Hindlimb muscle (tissue), 1 donor: ENCODE measurements around the gene ATAD1. TPM values are rescaled to one million over a fixed set of nuclear protein-coding genes. Genes with fewer than 3 reads are reported as not detected.
"Not testable (repeated sequence)": the region's sequence is repeated elsewhere in the genome, so short reads cannot be mapped to it uniquely, and the experiment has no call there.

Experiments
- DNase-seq: peaks from one replicate; pipeline ENCODE4 v3.0.0-alpha.2; 2013
- polyA plus RNA-seq: library from polyadenylated mRNA; unstranded; fragments of 120-200 nt; gene quantifications from one replicate; pipeline ENCODE4 v1.2.1, GENCODE V29; 2013; ENCODE audit not compliant: insufficient read length

The ATAD1 gene
- polyA plus RNA-seq, 1 donor: 26.3 TPM

DNA sequence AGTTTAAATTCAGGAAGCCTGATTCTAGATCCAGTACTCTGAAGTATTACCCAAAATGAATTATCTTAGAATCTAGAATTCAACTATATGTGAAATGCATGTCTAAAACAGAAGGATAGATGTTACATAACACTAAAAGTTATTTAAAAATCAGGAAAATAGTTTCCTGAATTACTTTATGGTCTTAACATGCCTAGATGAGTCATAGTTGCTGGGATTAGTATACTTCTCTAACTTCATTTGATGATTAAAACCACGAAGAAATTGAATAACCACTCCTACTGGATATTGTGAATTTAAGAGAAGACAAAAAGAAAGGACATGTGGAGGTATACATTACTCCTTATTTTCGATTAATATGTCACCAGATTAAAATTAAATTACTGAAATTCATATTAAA, 65.5 kb downstream of the ATAD1 start:
- DNase-seq: no peak

DNA sequence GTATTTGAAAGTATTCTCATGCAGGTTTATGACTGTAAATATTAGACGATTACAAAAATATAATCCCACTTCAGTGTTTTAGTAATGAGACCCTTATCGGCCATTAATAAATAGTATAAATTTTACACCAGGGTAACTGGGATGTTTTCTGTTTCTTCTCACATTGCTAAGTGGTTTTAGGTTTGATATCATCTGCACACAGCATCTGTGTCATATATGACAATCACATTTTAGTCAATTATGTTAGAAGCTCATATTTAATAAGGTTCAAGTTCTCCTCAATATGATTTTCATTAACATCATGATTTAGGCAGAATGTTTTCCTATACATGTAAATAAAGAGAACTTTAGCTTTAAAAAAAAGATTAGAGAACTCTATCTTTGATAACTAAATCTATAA, 66.8 kb downstream of the ATAD1 start:
- DNase-seq: no peak

DNA sequence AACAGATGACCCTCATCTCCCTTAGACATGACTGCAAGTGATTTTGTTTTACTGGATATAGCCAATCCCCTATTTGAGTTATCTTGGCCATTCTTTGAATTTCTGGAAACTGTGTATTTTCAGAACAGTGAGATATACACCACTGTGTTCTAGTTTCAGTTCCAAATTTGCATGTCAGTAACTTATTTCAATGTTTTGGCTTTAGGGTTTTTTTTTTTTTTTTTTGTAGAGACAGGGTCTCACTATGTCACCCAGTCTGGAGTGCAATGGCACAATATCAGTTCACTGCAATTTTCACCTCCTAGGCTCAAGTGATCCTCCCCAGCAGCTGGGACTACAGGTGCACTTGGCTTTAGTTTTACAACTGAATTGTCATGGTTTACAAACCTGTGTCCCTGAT, 67.2 kb downstream of the ATAD1 start:
- DNase-seq: no peak

DNA sequence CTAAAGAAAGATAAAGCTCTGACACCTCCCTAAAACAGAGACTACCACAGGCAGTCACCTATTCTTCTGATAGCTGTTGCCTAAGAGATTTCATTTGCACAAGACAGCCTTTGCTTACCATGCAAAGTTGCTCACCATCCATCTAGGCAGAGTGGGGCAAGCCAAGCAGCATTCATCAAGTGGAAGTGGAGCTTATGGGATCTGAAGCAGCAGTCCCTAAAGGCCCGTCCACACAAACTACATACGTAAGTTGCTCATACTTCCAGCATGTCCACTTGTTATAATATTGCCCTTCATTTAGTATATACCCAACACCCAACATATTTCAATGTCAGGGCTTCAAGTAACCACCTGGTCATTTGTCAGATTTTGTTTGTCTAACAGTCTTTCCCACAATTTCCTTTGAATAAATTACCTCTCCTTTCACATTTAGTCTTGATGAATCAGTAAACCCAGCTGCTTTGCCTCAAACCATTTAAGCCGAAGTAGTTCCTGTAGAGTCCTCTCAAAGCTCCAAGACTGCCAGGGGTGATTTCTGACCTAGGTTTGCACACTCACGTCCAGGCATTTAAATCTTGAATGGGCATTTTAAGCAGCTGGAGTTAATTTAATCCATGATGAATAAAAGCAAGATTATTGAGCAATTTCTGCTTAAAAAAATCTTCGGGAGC, 67.9 kb downstream of the ATAD1 start:
- no peak for DNase-seq

DNA sequence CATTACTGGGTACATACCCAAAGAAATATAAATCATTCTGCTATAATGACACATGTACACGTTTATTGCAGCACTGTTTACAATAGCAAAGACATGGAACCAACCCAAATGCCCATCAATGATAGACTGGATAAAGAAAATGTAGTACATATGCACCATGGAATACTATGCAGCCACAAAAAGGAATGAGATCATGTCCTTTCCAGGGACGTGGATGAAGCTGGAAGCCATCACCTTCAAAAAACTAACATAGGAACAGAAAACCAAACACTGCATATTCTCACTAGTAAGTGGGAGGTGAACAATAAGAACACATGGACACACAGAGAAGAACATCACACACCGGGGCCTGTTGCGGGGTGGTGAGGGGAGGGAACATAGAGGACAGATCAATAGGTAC, 69.8 kb downstream of the ATAD1 start:
- DNase-seq: not testable (repeated sequence)

DNA sequence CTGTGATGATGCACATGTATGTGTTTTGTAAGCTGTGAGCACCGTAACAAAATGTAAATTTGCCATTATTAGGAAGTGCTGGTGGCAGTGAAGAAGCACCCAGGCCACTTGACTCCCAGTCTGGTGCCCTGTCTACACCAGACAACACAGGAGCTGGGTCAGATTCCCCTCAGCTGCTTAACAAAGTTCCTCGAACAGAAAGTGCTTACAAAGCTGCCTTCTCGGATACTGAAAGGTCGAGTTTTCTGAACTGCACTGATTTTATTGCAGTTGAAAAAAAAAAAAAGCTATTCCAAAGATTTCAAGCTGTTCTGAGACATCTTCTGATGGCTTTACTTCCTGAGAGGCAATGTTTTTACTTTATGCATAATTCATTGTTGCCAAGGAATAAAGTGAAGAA, 71.1 kb downstream of the ATAD1 start:
- no peak for DNase-seq

DNA sequence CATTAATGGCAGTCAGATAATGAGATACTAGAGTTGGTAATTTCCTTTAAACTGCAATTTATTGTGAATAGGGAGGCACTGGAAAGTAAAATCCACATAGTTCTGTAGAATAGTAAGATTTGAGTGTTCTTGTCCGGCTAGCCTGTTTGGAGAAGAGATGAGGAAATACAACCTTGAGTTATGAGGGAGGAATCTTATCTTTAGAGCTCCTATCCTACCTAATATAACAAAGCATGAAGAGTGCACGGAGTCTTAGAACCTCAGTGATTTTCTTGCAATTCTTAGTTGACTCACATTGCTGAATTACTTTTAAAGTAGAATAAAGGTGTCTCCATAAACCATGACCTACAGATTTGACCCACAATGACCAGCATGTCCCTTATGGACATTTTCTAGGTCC, 73.4 kb downstream of the ATAD1 start:
- no peak for DNase-seq

DNA sequence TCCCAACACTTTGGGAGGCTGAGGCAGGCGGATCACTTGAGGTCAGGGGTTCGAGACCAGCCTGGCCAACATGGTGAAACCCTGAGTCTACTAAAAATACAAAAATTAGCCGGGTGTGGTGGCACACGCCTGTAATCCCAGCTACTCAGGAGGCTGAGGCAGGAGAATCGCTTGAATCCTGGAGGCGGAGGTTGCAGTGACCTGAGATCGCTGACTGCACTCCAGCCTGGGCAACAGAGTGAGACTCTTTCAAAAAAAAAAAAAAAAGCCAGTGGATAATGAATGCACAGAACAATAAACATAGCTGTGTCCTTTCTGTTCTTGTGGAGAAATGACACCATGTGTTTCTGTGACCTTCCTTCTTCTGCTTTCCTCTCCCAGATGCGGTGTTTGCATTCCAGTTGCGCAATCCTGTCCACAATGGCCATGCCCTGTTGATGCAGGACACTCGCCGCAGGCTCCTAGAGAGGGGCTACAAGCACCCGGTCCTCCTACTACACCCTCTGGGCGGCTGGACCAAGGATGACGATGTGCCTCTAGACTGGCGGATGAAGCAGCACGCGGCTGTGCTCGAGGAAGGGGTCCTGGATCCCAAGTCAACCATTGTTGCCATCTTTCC, 74.9 kb downstream of the ATAD1 start:
- DNase-seq: not testable (repeated sequence)

DNA sequence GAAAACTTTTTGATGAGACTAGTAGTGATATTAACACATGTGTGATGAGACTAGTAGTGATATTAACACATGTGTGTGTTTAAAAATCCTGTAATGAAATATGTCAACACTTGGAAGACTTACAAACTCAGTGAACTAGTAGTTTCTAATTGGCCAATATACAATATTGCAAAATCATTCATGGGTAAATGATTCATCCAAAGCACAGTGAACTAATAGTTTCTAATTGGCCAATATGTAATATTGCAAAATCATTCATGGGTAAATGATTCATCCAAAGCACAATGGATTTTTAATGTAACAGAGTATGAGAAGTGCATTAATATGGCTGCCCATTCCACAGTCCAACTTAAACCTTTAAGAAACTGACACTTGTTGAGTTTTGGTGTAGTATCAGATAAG, 77.8 kb downstream of the ATAD1 start:
- no peak for DNase-seq

DNA sequence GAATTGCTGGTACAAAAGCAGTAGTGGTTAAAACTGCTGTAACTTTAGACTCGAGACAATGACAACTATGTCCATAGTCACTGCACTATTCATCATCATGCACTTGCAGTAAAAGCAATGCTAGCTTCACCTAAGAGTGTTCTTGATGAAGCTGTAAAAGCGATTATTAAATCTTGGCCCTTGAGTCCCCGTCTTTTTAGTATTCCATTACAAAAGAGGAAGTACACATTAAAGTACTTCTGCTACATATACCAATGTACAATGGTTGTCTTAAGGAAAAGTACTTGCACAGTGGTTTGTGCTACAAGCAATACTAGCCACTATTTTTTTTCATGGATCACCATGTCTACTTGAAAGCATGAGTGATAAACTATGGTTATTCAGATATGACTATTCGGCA, 78.3 kb downstream of the ATAD1 start:
- DNase-seq: no peak

DNA sequence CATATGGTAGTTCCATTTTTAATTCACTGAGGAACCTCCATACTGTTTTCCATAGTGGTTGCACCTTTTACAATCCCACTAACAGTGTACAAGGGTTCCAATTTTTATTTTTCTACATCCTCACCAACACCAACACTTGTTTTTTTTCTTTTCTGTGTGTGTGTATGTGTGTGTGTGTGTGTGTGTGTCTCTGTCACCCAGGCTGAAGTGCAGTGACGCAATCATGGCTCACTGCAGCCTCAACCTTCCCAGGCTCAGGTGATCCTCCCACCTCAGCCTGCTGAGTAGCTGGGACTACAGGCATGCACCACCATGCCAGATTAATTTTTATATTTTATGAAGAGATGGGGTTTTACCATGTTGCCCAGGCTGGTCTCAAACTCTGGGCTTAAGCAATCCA, 79.8 kb downstream of the ATAD1 start:
- DNase-seq: not testable (repeated sequence)

DNA sequence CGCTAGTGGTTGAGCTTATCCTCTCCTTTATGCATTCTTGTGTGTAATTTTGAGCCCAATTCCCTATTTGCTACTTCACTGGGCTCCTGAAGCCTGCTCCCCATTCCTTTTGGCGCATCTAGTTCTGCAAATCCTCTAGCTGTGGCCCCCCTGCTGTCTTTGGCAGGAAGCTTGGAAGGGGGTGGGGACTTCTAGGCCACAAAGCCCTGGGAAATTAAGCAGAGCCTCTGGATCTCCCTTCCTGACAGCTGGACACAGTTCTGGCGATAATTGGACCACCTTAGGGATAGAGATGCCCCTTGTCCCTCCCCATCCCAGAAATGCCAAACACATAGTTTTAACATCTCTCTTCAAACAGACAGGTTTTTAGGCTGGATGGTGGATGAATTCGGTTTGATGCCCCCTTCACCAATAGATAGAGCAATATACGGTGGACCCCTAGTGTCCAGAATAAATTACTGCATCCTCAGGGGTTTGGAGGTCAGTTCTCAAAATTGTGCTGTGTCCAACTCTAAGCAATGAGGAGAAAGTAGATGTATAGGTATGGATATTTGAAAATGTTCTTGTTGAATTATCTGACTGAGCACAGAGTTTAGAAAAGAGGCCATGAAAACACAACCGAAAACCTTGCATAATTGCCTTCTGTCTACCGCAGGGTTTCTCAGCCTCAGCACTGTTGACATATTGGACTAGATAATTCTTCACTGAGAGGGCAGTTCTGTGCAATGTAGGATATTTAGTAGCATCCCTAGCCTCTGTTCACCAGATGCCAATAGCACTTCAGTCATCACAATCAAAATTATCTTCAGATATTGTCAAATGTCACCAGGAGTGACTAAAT, 82.8 kb downstream of the ATAD1 start:
- DNase-seq: peak; percentile 48

DNA sequence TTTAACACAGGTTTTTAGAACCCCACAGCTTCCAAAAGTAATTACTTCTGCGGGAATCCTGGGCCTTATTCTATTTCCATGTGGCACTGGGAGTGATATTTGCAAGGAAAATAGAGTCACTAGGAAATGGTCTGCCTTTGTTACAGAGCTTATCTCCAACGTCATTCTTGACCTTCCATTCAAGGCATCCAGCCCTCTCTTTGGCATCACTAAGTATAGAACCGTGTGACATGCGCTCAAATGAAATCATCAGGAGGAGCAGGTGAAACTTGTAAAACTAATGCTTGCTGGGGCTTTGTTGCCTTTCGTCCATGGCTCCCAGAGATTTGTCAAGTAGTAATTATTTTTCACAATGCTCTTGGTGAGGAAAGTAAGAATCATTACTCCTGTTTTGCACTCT, 84.9 kb downstream of the ATAD1 start:
- no peak for DNase-seq

DNA sequence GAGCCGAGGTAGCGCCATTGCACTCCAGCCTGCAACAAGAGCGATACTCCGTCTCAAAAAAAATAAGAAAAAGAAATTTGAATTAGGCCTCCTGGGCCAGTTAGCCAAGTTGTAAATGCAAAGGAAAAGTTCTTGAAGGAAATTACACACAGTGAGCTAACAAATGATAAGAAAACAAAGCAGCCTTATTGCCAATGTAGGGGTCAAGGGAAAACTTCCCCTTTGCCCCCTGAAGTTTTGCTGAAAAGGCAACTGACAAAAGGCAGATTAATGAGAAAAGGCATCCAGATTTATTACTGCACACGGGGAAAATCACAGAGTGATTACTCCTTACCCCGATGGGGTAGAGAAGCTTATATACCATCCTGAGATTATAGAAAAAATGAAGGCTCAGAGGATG, 88.1 kb downstream of the ATAD1 start:
- DNase-seq: no peak

DNA sequence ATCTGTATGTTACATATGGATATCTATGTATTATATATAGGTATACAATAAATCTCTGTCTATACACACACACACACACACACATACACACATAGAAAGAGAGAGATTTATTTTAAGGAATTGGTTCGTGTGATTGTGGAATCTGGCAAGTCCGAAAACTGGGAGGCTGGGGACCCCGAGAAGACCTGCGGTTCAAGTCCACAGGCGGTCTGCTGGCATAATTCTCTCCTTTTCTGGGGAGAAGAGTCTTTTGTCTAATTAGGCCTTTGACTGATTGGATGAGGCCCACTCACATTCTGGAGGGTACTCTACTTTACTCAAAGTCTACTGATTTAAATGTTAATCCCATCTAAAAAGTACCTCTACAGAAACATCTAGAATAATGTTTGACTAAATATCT, 93.2 kb downstream of the ATAD1 start:
- DNase-seq: no peak

DNA sequence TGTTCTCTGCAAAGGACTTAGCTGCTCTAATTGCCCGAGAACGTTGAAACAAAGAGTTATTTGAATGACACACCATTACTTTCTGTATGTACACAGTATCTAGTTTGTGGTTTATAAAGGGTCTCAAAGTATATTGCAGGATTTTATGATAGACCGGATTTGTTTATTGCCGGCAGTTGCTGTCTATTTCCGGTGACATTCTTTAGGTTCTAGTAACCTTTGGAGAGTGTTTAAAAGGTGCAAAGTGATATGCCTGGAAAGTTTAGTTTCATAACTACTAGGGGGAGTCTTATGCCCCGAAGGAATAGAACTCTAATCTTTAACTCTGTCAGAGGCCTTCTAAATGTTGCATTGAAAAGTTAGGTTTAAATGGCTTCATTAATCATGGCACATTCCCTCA, 94.5 kb downstream of the ATAD1 start:
- DNase-seq: no peak

DNA sequence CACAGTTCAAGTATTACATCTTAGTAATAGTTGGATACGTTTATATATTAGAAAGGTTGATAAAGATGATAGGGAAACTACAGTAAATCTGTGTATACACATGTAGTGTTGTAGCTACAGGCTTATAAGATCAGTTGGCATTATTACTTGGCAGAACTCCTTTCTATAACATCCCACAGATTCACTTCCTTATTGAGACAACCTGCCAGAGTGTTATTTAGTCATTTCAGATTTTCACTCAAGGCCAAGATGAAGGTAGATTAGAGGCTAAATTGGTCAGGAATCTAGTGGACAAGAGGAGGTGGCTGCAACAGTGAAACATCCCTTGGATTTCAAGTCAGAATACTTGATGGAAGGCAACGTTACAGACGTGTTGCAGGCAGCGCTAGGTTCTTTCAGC, 95.3 kb downstream of the ATAD1 start:
- no peak for DNase-seq

DNA sequence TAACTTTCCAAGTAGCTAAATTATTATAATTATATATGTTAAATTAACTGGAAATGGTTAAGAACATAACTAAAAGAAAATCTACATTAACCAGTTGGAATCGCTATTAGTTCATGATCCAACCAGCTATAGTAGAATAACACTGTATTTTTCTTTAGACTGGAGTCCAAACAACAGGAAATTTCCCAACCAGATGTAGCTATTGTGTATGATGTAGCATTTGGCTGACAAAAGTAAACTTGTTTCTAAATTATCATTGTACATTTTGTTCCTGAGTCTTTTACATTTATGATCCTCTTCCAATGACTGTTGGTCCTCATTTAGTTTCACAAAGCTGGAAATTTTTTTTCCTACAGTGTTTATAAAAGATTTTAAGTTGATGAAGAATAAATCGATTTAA, 96.2 kb downstream of the ATAD1 start:
- DNase-seq: no peak

DNA sequence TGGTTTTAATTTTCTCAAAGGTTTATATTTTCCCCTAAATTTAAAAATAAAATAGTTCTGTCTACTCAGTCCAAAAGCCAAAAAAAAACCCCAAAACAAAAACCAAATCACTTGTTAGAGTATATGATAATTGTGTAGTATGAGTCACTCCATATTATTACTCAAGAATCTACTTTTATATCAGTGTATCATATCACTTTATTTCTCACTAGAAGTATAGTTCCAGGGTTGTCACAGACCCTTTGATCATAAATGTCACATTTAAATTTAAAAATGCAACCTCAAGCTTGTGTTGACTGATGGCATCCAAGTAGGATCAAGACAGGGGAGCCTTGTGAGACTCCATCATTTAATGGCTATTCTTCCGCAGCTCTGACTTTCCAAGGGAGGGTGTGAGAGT, 97.4 kb downstream of the ATAD1 start:
- no peak for DNase-seq

DNA sequence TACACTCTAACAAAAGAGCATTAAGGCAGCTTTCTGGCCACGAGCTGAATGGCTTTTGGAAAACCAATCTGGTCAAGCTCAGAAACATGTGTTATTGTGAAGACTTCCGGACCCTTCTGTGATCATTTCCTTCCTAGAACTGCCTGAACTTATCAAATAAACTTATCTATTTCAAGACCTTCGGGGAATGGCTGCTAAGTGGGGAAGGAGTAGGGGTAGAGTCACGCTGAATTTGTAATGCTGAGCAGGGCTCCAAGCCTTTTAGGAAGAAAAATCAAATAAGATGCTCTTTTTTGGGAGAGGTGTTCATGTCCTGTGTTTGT, 101.7 kb downstream of the ATAD1 start:
- DNase-seq: no peak

DNA sequence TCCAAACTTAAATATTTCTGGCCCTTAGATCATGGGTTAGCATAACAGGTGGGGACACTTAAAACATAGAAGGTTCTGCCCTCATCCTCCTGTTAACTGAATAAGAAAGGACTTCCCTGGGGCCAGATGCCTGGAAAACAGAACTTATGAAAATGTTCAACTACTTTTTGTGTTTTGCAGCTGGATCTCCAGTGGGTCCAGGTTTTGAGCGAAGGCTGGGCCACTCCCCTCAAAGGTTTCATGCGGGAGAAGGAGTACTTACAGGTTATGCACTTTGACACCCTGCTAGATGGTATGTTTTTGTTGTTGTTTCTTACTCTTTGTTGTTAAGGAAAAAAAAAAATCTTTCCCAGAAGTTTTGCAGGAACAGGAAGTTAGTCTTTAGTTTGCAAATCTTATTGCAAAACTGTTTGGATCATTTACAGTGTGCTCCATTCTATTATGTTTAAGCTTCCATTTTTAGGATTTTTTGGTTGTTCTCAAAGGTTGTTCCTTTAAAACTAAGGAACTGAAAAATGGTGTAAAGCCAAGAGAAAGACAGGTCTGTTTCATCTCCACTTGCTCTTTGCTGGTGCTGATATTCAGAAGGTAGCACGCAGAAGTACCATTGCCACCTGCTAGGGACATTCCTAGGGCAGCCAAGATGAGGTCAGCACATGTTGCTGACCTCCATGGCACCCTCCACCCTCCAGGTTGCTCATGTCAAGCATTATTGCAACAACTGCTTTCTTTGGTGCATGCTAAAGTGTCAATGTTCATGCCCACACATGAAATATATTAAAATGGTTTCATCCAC, 102.3 kb downstream of the ATAD1 start:
- DNase-seq: no peak

DNA sequence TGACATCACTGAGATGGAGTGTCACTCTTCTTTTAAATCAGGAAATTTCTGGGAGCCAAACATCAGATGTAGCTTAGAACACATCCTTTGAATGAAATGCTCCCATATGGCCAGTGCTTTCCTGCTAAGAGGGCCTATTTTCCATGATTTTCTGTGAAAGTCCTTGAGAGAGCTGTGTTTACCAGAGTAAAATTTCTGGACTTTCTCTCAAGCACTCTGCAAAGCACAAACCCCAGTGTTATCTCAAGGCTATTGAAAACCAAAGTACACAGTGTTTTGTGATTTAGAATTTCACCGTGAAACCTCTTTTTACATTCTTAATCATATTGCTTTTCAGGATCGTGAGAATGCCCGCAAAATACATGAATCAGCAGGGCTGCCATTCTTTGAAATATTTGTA, 104.3 kb downstream of the ATAD1 start:
- DNase-seq: no peak

DNA sequence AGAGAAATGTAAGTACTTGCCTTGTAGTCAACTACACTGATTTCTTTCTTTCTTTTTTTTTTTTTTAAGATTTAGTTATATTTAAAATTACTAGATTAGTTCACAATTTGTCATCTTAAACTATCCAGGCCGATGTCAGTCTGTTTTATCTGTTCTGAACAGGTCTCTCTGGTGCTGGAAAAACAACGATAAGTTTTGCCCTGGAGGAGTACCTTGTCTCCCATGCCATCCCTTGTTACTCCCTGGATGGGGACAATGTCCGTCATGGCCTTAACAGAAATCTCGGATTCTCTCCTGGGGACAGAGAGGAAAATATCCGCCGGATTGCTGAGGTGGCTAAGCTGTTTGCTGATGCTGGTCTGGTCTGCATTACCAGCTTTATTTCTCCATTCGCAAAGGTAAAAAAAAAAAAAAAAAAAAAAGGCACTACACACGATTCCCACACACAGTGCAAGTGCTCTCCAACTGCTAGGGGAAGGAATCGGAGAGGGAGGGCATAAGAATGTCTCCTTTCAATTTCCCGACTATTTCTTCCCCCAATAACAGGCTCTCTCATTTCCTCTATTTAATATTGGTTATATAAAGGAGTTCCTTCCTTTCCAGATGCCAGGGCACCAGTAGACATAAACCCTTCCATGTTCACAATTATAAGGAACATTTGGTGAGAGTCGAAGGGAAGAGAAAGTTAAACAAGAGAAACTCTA, 105.0 kb downstream of the ATAD1 start:
- no peak for DNase-seq
